ENCODE measurements around the gene KCNMA1.

Gene KCNMA1

DNA sequence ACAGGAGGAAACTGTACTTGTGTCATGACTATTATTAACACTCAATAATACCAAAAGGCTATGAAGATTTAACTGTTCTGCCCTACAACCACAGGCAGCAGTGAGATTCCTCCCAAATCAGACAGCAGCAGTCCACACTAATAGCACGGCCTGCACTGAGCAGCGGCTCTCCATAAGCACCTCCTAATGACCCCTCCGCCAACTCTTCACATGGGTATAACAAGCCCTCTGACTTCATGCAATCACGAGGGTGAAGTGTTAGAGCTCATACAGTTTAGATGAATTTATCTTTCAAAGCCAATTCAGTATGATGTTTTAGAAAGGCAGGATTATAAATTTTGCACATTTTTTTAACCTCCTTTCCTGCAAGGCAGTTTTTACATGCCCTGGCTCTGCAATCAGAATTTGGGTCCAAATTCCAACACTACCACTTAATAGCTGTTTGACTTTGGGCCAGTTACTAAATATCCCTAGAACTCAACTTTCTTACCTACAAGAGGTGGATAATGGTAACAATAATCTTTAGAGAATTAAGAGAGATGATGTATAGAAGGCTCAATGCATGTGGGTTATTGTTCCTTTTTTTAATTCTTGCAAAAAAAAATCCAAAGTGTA lies 617.1 kb downstream of the KCNMA1 start:
- DNase-seq (ENCODE audit: low read depth in 3 of 3) = no peak

- DNase-seq (ENCODE audit: low read depth in 3 of 3) = no peak
Measured at GRCh38 chr10:77016855-77017254, 620.8 kb downstream of the KCNMA1 start.

GRCh38 chr10:77016278-77016815 lies 621.3 kb downstream of the KCNMA1 start:
- DNase-seq (ENCODE audit: low read depth in 3 of 3) = no peak

DNA sequence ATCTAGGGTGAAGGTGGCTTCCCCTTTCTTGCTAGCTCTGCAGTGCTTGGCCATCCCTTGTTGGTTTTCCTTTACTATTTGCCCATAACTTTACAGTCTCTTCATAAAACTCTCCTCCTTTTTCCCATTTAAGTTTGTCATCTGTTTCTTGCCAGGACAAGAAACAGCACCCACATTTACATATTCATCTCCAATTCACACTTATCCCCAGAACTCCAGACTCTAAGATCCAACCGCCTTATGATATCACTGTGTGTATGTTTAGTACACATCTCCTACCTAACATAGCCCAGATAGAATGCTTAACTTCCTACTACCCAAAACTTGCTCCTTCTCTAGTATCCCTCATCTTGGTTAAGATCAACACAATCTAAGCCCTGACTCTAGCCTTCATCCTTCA lies 622.2 kb downstream of the KCNMA1 start:
- no peak for DNase-seq (ENCODE audit: low read depth in 3 of 3)

- DNase-seq (ENCODE audit: low read depth in 3 of 3) = no peak
Measured at GRCh38 chr10:77012812-77013500, 624.7 kb downstream of the KCNMA1 start.

DNA sequence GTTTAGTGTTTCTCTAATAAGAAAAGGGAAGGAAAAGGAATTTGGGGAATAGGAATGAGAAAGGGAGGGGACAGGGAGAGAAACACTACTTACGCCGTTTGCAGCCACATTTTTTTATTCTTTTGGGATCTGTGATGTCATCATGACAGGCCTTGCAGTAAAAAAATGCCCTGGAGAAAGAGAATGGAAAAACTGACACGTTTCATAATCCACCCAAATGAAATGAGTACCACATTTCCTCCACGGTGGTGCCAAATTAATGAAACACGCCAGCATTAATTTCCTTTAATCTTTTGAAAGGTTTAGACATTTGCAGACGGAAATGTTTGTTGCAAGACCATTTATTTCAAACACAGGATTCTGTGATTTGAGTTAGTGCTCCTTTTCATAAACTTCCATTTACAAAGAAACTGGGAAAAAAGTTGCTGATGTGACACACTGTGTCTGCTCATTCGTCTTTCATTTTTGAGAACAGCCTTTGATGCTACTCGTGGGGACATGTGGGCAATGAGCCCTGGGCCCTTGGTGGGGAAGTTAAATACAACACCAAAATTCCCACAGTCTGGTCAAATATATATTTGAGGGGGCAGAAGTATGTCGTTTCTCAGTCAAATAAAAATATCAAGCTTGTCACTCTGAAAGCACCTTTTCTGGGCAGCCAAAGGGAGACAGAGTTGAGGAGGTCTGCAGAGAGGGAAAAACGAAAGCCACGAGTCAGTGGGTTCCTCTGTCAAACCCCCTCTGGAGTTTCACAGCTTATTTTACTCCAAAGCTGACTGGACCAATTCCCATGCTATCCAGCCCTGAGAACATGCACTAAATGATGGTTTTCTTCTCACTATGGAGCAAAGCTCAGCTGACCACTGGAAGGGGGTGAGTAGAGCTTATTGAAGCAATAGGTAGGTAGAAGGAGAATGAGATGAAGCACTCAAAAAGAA lies 625.5 kb downstream of the KCNMA1 start:
- DNase-seq (ENCODE audit: low read depth in 3 of 3) = no peak

DNA sequence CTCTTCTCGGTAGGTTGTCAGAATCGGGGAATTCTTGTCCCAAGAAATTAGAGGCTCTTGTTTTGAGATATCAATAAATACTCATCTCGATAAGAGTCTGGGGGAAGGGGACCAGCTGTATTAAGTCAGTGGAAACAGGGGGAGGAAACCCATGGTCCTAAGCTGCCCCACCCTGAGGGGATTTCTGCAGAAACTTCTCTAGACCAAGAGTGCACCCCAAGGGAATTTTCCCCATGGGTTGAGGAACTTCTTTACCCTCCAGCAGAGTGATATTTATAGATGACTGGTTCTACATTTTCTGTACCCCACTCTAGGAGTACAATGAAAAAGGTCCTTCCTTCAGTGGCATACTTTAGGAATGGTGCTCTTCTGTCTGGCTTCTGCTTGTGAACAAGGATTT lies 627.2 kb downstream of the KCNMA1 start:
- DNase-seq (ENCODE audit: low read depth in 3 of 3) = no peak

GRCh38 chr10:77007834-77008233 lies 629.8 kb downstream of the KCNMA1 start:
- DNase-seq (ENCODE audit: low read depth in 3 of 3) = no peak

DNA sequence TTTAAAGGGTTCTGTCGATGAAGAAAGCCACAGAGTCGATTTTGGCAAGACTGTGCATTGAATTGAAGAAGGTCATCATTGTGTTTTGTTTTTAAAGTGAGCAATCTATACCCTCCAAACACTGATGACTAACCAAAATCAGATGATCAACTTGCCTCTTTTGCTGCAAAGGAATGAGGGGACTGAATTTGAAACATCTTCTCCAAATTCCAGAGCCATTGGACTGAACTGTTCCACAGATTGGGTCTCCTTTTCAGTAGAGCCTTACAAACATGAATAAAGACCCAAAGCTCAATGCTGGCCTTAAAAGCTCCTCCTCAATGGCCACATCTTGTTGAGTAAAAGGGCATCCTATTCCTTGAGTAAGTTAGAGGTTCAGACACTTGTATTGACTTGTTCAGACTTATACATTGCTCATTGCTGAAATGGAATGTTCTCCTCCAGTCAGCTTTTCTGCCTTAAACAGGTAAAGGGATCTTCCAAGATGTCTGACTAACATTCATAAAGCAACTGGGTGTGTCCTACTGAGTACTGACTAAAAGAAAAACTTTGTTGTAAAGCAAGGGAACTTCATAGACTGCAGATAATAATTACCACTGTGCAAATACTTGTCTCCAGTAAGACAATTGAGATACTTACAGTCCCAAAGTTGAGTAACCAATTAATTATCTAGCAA lies 630.6 kb downstream of the KCNMA1 start:
- DNase-seq (ENCODE audit: low read depth in 3 of 3) = no peak

- DNase-seq (ENCODE audit: low read depth in 3 of 3) = no peak
Measured at GRCh38 chr10:77005871-77006270, 631.7 kb downstream of the KCNMA1 start.

- DNase-seq (ENCODE audit: low read depth in 3 of 3) = no peak
Measured at GRCh38 chr10:77004917-77005564, 632.6 kb downstream of the KCNMA1 start.

- DNase-seq (ENCODE audit: low read depth in 3 of 3) = no peak
Measured at GRCh38 chr10:77002872-77003271, 634.7 kb downstream of the KCNMA1 start.

DNA sequence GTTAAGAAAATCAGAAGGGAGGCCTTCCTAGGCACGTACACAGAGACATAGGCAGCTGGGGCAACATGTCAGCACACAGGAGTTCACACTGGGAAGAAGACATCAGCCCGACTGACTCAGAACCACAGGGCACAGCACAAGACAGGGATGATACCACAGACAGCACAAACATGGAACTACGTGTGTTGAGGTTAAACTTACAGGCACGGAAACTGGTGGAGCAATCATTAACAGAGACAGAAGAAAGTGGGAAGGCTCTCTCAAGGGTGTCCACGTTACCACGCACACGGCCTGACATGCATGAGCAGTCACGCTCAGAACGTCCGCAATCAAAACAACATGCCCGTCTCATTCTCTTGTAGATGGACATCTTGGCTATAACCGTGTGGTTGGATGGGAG lies 636.4 kb downstream of the KCNMA1 start:
- no peak for DNase-seq (ENCODE audit: low read depth in 3 of 3)

- no peak for DNase-seq (ENCODE audit: low read depth in 3 of 3)
Measured at GRCh38 chr10:76998451-76998850, 639.2 kb downstream of the KCNMA1 start.

GRCh38 chr10:76997631-76998030 lies 640.0 kb downstream of the KCNMA1 start:
- no peak for DNase-seq (ENCODE audit: low read depth in 3 of 3)

DNA sequence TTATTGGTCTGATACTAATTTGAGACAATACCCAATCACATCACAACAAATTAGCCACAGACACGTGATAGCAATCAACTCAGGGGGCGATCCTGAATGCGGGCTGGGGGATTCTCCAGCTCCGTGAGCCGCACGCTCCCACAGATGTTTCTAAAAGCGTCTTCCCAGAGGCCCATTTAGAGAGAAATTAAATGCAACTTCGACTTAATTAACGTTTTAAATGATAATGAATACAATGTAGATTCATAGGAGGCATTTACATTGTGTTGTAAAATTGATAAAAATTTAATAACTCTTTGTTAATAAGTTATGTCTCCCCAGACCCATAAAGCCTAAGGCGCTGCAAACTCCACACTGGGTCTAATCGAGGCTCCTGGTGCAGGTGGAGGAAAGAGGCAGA lies 642.6 kb downstream of the KCNMA1 start:
- DNase-seq (ENCODE audit: low read depth in 3 of 3) = no peak

GRCh38 chr10:76993213-76993612 lies 644.4 kb downstream of the KCNMA1 start:
- no peak for DNase-seq (ENCODE audit: low read depth in 3 of 3)

DNA sequence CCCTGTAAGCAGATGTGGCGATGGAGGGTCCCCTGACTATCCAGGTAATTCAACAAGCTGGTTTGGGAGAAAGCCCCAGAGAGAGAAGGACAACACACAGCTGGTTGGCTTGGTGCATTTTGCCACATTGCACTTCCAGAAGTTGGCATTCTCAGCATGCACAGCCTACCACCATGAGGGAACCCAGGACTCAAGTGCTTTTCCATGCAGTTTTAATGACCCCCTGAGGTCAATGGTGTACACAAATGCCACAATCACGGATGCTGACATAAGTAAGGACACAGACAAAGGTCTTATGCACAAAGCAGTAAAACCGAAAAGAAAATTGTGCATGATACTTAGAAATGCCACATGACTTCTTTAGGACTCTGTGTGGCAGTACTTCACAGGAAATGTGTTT lies 645.1 kb downstream of the KCNMA1 start:
- no peak for DNase-seq (ENCODE audit: low read depth in 3 of 3)

DNA sequence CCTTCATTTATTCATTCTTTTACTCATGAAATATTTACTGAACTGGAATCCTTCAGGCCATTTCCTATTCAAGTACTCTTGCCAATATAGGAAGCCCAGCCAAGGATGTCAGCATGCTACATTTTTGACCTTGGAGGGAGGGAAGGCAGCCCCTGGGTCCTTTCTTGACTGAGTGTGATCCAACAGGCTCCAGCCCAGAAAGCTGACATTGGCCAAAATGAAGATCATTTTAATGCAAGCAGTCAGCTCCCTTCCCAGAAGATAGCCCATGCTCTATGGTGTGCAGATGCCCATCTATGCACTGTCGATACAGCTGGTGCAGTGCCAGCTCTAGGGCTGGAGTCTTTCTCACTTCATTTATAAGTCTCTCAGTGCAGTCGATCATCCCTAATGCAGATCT lies 646.0 kb downstream of the KCNMA1 start:
- DNase-seq (ENCODE audit: low read depth in 3 of 3) = no peak

- no peak for DNase-seq (ENCODE audit: low read depth in 3 of 3)
Measured at GRCh38 chr10:76990561-76990960, 647.0 kb downstream of the KCNMA1 start.

Data from stimulated activated CD4-positive, alpha-beta T cell treated with anti-CD3 and anti-CD28 coated beads, TNF-alpha, amount 100 ng/mL, for 4 hours (primary cell).